GM20431 (cell line): ENCODE data around the gene XXYLT1.
"Not testable (repeated sequence)": the region's sequence is repeated elsewhere in the genome, so short reads cannot be mapped to it uniquely, and the experiment has no call there.

Experiments used
- in situ Hi-C: fragments of 300-500 bp; cut with MseI, MboI; formaldehyde crosslinking; loops from one replicate; pipeline ENCODE4 v1.15.0; 2020; ENCODE audit warnings: low sequenced_read_pairs; ENCODE audit not compliant: unreplicated experiment

XXYLT1 gene

GRCh38 chr3:195270817-195271409 lies at the start of gene XXYLT1:
Gene XXYLT1, minus strand, starts transcription at chr3:195271159. Its CDS starts 101 bp downstream, at chr3:195271058.
- in situ Hi-C loops, result loop anchor here (10.0 to 25.0 kb wide), 2 partner anchors 254 to 259 kb away; no protein-coding TSS in a partner anchor

- in situ Hi-C loops, result no loop called here
Observed at GRCh38 chr3:195319060-195319459, 48.1 kb upstream of the XXYLT1 start.

- in situ Hi-C loops, result no loop called here
Observed at GRCh38 chr3:195312714-195313113, 41.8 kb upstream of the XXYLT1 start.

- in situ Hi-C loops, result no loop called here
Observed at GRCh38 chr3:195307711-195308110, 36.8 kb upstream of the XXYLT1 start.

GRCh38 chr3:195306369-195306768 lies 35.4 kb upstream of the XXYLT1 start:
- in situ Hi-C loops, result no loop called here

- in situ Hi-C loops, result no loop called here
Observed at GRCh38 chr3:195302431-195302830, 31.5 kb upstream of the XXYLT1 start.

GRCh38 chr3:195297446-195297845 lies 26.5 kb upstream of the XXYLT1 start:
- in situ Hi-C loops, result no loop called here

- in situ Hi-C loops, result no loop called here
Observed at GRCh38 chr3:195296662-195297061, 25.7 kb upstream of the XXYLT1 start.

GRCh38 chr3:195291121-195291520 lies 20.2 kb upstream of the XXYLT1 start:
- in situ Hi-C loops, result no loop called here

GRCh38 chr3:195290643-195291042 lies 19.7 kb upstream of the XXYLT1 start:
- in situ Hi-C loops, result not testable (repeated sequence)

GRCh38 chr3:195286115-195286872 lies 15.3 kb upstream of the XXYLT1 start:
- in situ Hi-C loops, result no loop called here

GRCh38 chr3:195285372-195285771 lies 14.4 kb upstream of the XXYLT1 start:
- in situ Hi-C loops, result no loop called here

GRCh38 chr3:195284842-195285241 lies 13.9 kb upstream of the XXYLT1 start:
- in situ Hi-C loops, result no loop called here

- in situ Hi-C loops, result no loop called here
Observed at GRCh38 chr3:195282961-195283360, 12.0 kb upstream of the XXYLT1 start.

GRCh38 chr3:195274259-195274966 lies 3.5 kb upstream of the XXYLT1 start:
- in situ Hi-C loops, result loop anchor here (10.0 to 25.0 kb wide), 2 partner anchors 250 to 262 kb away; no protein-coding TSS in a partner anchor

- in situ Hi-C loops, result loop anchor here (10.0 to 25.0 kb wide), 2 partner anchors 253 to 259 kb away; no protein-coding TSS in a partner anchor
Observed at GRCh38 chr3:195271410-195272243, 668 bp upstream of the XXYLT1 start.

- in situ Hi-C loops, result loop anchor here (10.0 to 25.0 kb wide), 2 partner anchors 255 to 258 kb away; no protein-coding TSS in a partner anchor
Observed at GRCh38 chr3:195270079-195270816, 711 bp downstream of the XXYLT1 start.

- in situ Hi-C loops, result loop anchor here (10.0 to 25.0 kb wide), 3 partner anchors 255 to 585 kb away; partner anchors contain the start of gene FAM43A
Observed at GRCh38 chr3:195269375-195270078, 1.4 kb downstream of the XXYLT1 start.
